Measurements from ENCODE around the gene CELA3B. TPM values are rescaled to one million over a fixed set of nuclear protein-coding genes. Genes with fewer than 3 reads are reported as not detected.
"Not testable (repeated sequence)": the region's sequence is repeated elsewhere in the genome, so short reads cannot be mapped to it uniquely, and the experiment has no call there.

CELA3B gene
- total RNA-seq, 2 experiments from 2014 or later, result not detected

DNA sequence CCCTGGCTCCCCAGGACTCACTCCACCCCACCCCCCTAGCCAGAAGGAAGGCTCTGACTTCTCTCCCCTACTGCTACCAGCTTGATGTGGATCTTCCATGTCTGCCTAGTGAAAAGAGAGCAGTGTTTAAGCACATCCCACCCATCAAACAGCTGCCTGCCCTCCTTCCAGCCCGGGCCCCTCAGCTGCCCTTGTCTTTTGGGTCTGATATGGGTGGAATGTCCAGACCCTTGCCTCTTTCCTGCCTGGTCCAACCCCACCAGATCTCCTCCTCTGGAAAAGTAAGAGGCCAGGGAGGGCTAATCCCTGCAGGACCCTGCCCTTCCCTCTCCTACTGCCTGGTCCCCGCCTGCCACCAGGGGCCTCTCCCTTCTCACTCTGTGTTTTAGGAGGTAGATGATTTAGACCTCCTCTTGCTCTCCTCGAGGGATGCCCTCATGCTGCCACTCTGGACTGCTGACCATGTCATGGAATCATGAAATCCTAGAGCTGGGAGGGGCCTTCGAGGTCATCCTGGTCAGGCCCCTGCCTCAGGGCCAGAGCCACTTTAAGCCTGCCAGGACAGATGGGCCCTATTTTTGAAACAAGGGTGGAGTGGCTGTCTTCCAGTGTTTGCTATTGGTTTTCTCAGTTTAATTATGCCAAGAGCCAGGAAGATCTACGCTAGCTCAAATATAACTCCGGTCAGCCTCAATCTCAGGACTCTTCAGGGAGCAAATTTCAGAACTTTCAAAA is 23.9 kb upstream of the CELA3B start:
- intact Hi-C loops (cut with micrococcal nuclease), result no loop called here
- Mint-ChIP-seq H3K4me1 (ENCODE audit: low read depth) (peaks cover 22% of the 10 kb centered on the region), H3K27me3 (ENCODE audit: low read depth) (no peaks in the 10 kb centered on the region), H3K9me3 (no peaks in the 10 kb centered on the region), H3K27ac (no peak overlapping the region), H3K4me3 (no peak overlapping the region), H3K36me3 (ENCODE audit: low read depth) (no peaks in the 10 kb centered on the region)
- CTCF ChIA-PET, result no interaction called here
- no peak for DNase-seq

DNA sequence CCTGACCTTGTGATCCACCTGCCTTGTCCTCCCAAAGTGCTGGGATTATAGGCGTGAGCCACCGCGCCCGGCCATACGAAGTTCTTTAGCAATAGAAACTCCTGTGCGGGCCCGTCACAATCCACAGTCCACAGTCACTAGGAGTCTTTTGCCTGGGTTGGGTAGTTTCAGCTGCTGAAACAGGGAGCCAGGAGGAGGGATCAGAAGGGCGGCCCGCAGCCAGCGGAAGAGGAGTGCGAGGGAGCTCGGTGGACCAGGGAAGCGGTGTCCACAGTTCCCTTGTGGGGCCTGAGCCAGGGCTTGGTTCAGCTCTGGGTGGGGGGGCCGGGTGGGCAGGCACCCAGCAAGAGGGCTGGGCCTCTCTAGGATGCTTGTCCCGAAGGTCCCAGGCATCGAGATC is 21.8 kb upstream of the CELA3B start:
- Mint-ChIP-seq H3K4me1 (ENCODE audit: low read depth) (peaks cover 29% of the 10 kb centered on the region), H3K27me3 (ENCODE audit: low read depth) (no peaks in the 10 kb centered on the region), H3K4me3 (no peak overlapping the region), H3K27ac (no peak overlapping the region), H3K9me3 (no peaks in the 10 kb centered on the region), H3K36me3 (ENCODE audit: low read depth) (no peaks in the 10 kb centered on the region)
- intact Hi-C loops (cut with micrococcal nuclease), result no loop called here
- no peak for DNase-seq
- CTCF ChIA-PET, result no interaction called here

DNA sequence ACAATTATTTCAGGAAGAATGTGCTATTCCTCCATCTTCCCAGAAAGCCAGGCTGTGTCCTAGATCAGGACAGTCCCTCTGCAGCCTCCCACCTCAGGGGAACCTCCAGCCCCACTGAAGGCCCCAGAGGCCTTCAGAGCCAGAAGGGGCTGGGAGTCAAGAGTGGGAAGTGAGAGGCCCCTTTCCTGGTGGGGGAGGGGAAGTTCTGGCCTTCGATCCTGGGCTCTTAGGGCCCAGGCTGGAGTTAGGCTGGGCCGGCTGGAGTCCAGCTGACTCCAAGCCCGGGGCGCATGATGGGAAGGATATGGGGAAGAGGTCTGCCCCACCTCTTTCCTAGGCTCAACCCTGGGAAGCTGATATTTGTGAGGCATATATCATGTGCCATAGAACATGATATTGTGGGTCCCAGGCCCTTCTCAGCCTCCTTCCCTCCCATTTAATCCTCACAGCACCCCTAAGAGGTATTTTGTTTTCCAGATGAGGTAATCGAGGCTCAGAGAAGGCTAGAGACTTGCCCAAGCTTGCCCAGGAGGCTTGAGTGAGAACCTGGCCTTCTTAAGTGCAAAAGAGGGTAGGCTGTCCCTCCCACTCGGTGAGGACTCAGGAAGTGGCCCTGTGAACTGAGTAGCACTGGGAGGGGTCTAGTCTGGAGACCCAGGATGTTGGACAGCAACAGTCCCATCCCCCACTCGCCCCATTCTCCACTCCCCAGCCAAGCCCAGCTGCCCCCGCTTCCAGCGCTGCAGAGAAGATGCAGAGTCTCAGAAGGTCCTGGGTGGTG is 21.1 kb upstream of the CELA3B start:
- no peaks in the 10 kb centered on the region for H3K27me3 Mint-ChIP-seq (ENCODE audit: low read depth)
- peaks cover 29% of the 10 kb centered on the region for H3K4me1 Mint-ChIP-seq (ENCODE audit: low read depth)
- H3K27ac Mint-ChIP-seq, result peak overlapping the region; percentile 86
- no peak overlapping the region for H3K4me3 Mint-ChIP-seq
- no peaks in the 10 kb centered on the region for H3K36me3 Mint-ChIP-seq (ENCODE audit: low read depth)
- CTCF ChIA-PET, result interaction anchor here (1.3 kb wide), 1 partner anchor 7 kb away, joined by 4 read pairs; no protein-coding TSS in a partner anchor
- H3K9me3 Mint-ChIP-seq, result no peaks in the 10 kb centered on the region
- intact Hi-C loops (cut with micrococcal nuclease), result loop anchor here (2.0 kb wide), 2 partner anchors 19 to 173 kb away; partner anchors contain the start of genes HSPG2 and USP48
- peak; percentile 24 for DNase-seq

DNA sequence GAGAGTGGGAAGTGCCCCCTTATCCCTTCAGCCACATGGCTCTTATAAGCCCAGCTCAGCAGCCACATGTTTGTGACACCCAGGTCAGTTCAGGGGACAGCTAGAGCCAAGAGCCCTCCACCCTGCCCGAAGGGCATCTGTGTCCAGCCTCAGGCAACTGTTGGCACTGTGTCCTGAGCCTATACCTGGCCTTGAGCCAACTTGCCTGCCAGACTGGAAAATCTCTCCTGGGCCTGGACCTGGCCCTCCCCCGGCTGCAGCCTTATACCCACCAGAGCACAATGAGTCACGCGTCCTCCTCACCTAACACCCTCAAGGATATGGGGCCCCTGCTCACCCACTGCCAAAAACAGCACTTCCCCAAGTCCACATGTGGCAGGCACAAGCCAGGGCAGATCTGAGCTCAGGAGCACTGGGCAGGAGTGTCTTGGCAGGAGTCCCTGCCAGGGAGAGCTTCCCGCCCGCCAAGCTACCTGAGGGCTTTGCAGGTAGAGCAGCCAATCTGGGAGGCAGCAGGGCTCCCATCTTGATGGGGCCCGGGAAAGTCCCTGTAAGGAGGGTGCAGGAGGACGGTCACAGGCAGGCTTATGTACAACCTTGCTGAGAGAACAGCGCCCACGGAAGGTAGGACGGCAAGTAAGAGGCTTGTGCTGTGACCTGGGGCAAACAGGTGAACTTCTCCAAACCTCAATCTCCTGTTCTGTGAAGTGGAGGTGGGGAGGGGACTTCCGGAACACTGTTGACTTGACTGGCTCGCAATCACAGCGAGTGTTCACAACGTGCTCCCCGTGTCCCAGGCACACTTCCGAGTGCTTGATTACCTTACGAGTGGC is 19.9 kb upstream of the CELA3B start:
- H3K27me3 Mint-ChIP-seq (ENCODE audit: low read depth), result no peaks in the 10 kb centered on the region
- CTCF ChIA-PET, result interaction anchor here (0.6 to 1.3 kb wide), 5 partner anchors 9 to 243 kb away, joined by 3 to 5 read pairs (median 3); partner anchors contain the start of gene USP48
- intact Hi-C loops (cut with micrococcal nuclease), result loop anchor here (2.0 kb wide), 2 partner anchors 20 to 174 kb away; partner anchors contain the start of genes HSPG2 and USP48
- DNase-seq, result peak; percentile 69
- peaks cover 29% of the 10 kb centered on the region for H3K4me1 Mint-ChIP-seq (ENCODE audit: low read depth)
- H3K9me3 Mint-ChIP-seq, result no peaks in the 10 kb centered on the region
- peak overlapping the region; percentile 55 for H3K4me3 Mint-ChIP-seq
- no peaks in the 10 kb centered on the region for H3K36me3 Mint-ChIP-seq (ENCODE audit: low read depth)
- peak overlapping the region; percentile 86 for H3K27ac Mint-ChIP-seq

DNA sequence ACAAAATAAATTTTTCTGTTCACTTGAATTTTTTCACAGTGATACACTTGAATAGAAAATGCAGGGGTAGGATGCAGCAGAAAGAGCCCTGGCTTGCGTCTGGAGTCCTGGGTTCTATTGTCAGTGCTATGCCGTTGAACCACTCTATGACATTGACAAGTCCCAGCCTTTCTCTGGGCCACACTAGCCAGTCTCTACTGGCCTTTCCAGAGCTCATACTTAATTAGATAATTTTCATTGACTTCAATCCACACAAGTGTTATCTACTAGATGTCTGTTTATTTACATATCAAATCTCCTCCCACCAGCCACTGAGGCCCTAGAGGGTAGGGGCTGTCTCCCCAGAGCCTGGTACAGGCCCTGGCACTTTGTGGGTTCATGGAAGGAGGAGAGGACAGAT is 15.5 kb upstream of the CELA3B start:
- CTCF ChIA-PET, result no interaction called here
- no peak for DNase-seq
- intact Hi-C loops (cut with micrococcal nuclease), result loop anchor here (5.0 to 10.0 kb wide), 2 partner anchors 304 to 447 kb away; no protein-coding TSS in a partner anchor
- H3K9me3 Mint-ChIP-seq, result no peaks in the 10 kb centered on the region
- peaks cover 26% of the 10 kb centered on the region for H3K4me1 Mint-ChIP-seq (ENCODE audit: low read depth)
- H3K36me3 Mint-ChIP-seq (ENCODE audit: low read depth), result no peaks in the 10 kb centered on the region
- no peak overlapping the region for H3K4me3 Mint-ChIP-seq
- H3K27ac Mint-ChIP-seq, result no peak overlapping the region
- no peaks in the 10 kb centered on the region for H3K27me3 Mint-ChIP-seq (ENCODE audit: low read depth)

DNA sequence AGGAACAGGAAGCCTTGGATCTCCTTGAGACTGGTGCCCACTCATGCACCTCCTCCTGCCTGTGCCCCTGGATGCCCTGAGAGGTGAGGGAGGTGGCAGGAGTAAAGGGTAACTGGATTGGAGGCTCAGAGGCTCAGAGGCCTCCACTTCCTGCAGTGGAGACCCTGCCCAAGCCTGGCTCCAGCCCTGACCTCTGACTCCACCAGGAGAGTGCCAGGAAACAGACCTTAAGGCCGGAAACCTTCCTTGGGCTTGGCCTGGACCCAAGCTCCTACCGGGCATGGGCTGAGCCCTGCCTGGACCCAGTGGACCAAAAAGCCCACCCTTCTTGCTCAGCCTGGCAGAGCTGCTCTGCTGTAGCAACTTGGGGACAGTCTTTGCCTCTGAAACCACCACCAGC is 15.0 kb upstream of the CELA3B start:
- intact Hi-C loops (cut with micrococcal nuclease), result loop anchor here (5.0 to 10.0 kb wide), 2 partner anchors 304 to 447 kb away; no protein-coding TSS in a partner anchor
- Mint-ChIP-seq H3K27ac (no peak overlapping the region), H3K4me1 (ENCODE audit: low read depth) (peaks cover 21% of the 10 kb centered on the region), H3K9me3 (no peaks in the 10 kb centered on the region), H3K27me3 (ENCODE audit: low read depth) (no peaks in the 10 kb centered on the region), H3K36me3 (ENCODE audit: low read depth) (no peaks in the 10 kb centered on the region), H3K4me3 (no peak overlapping the region)
- CTCF ChIA-PET, result no interaction called here
- DNase-seq, result no peak

DNA sequence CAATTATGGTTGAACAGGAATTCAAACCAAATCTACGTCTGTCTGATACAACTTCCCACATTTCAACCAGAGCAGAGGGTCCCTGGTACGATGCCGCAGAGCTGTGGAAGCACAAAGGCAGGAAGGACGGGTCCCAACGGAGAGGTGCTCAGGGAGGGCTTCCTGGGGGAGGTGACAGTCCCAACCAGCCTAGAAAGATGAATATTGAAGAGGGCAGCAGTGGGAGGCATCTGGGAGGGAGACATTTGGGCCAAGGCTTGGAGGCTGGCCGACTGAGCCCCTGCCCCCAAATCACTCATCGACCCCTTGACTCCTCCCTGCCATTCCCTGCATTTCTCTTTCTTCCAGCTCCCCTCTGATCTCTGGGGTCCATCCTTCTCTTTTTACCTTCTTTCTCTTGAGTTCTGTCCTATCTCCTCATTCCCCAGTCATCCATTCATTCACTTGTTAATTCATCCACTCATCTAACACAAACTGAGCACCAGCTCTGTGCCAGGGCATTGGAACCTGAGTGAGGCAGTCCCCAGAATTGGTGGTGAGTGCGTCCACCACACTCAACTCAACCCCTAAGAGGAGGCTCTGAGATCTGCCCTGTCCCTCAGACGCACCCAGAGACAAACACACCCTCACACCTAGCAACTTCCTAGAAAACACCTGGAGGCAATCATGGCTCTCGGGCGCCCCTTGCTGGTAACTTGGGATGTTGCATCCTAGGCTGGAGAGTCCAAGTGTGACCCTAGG is 13.2 kb upstream of the CELA3B start:
- Mint-ChIP-seq H3K36me3 (ENCODE audit: low read depth) (no peaks in the 10 kb centered on the region), H3K4me3 (no peak overlapping the region), H3K27me3 (ENCODE audit: low read depth) (no peaks in the 10 kb centered on the region), H3K9me3 (no peaks in the 10 kb centered on the region), H3K27ac (peak overlapping the region; percentile 11), H3K4me1 (ENCODE audit: low read depth) (peaks cover 3% of the 10 kb centered on the region)
- intact Hi-C loops (cut with micrococcal nuclease), result loop anchor here (2.0 to 10.0 kb wide), 3 partner anchors 181 to 449 kb away; partner anchors contain the start of gene USP48
- CTCF ChIA-PET, result interaction anchor here (0.5 to 1.1 kb wide), 9 partner anchors 12 to 1404 kb away, joined by 3 to 6 read pairs (median 4); no protein-coding TSS in a partner anchor
- DNase-seq, result peak; percentile 94

DNA sequence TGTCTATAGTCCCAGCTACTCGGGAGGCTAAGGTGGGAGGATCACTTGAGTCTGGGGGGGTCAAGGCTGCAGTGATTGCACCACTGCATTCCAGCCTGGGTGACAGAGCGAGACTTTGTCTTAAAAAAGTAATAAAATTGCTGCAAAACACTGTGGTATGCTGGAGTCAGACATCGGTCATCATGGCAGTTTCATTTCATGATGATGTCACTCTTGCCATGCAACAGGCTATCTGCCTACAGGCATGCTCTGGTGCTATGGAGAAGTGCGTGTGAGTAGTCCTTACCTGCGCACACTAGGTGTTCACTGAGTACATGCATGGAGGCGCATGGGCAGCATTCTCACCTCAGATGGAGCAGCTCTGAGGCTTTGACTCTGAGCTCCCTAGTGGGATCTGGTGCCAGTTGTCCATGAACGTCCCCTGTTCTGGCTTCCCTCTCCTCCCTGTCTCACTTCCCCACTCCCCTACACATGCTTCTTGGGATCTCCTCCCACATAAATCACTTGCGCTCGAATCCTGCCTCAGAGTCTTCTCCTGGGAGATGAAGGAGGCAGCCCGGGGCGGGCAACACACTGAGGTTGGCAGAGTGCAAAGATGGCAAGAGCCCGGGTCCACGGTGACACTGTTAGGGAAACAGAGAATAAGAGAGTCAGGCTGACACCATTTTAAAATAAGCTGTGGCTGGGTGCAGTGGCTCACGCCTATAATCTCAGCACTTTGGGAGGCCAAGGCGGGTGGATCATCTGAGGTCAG is 10.4 kb upstream of the CELA3B start:
- CTCF ChIA-PET, result interaction anchor here (0.7 to 0.8 kb wide), 4 partner anchors 11 to 72 kb away, joined by 3 to 4 read pairs (median 4); no protein-coding TSS in a partner anchor
- intact Hi-C loops (cut with micrococcal nuclease), result loop anchor here (10.0 kb wide), 1 partner anchor 452 kb away; no protein-coding TSS in a partner anchor
- H3K9me3 Mint-ChIP-seq, result no peaks in the 10 kb centered on the region
- peaks cover 3% of the 10 kb centered on the region for H3K4me1 Mint-ChIP-seq (ENCODE audit: low read depth)
- no peaks in the 10 kb centered on the region for H3K36me3 Mint-ChIP-seq (ENCODE audit: low read depth)
- H3K27ac Mint-ChIP-seq, result no peak overlapping the region
- H3K27me3 Mint-ChIP-seq (ENCODE audit: low read depth), result no peaks in the 10 kb centered on the region
- no peak overlapping the region for H3K4me3 Mint-ChIP-seq
- no peak for DNase-seq

DNA sequence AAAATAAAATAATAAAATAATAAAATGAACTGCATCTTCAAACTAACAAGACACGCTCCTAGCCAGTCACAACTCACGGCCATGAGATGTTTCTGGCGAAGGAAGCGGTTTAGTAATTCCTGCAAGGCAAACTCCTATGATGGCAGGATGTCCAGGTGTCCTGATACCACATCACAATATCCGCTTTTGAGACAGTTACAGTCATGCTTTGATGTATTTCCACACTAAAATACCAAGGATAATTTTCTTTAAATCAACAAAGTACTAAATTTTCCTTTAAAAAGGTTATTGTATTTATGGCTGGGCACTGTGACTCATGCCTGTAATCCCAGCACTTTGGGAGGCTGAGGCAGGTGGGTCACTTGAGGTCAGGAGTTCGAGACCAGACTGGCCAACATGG is 9.6 kb upstream of the CELA3B start:
- H3K27ac Mint-ChIP-seq; H3K9me3 Mint-ChIP-seq; CTCF ChIA-PET; DNase-seq; H3K4me1 Mint-ChIP-seq (ENCODE audit: low read depth); H3K27me3 Mint-ChIP-seq (ENCODE audit: low read depth); H3K36me3 Mint-ChIP-seq (ENCODE audit: low read depth); H3K4me3 Mint-ChIP-seq: not testable (repeated sequence)
- intact Hi-C loops (cut with micrococcal nuclease), result loop anchor here (10.0 kb wide), 1 partner anchor 452 kb away; no protein-coding TSS in a partner anchor

DNA sequence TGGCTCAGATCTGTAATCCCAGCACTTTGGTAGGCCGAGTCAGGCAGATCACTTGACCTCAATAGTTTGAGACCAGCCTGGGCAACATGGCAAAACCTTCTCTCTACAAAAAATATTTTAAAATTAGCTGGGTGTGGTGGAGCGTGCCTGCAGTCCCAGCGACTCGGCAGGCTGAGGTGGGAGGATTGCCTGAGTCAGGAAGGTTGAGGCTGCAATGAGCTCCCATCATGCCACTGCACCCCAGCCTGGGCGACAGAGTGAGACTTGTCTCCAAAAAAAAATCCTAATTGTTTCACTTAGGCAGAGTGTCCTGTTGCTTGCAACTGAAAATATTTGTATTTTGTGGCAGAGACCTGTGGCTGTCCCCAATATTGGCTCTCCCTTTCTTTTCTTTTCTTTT is 7.8 kb upstream of the CELA3B start:
- H3K9me3 Mint-ChIP-seq; H3K4me3 Mint-ChIP-seq; H3K4me1 Mint-ChIP-seq (ENCODE audit: low read depth); H3K27me3 Mint-ChIP-seq (ENCODE audit: low read depth); DNase-seq; H3K36me3 Mint-ChIP-seq (ENCODE audit: low read depth); CTCF ChIA-PET; H3K27ac Mint-ChIP-seq: not testable (repeated sequence)
- intact Hi-C loops (cut with micrococcal nuclease), result loop anchor here (10.0 kb wide), 1 partner anchor 454 kb away; no protein-coding TSS in a partner anchor

DNA sequence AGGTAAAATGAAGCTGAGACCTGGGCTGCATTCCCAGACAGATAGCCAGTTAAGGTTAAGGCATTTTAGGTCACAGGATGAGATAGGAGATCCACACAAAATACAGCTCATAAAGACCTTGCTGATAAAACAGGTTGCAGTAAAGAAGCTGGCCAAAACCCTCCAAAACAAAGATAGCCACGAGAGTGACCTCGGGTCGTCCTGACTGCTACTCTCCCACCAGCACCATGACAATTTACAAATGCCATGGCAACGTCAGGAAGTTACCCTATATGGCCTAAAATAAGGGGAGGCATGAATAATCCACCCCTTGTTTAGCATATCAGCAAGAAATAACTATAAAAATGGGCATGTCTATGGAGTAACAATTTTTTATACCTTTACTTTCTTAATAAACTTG is 6.3 kb upstream of the CELA3B start:
- H3K27ac Mint-ChIP-seq; intact Hi-C loops (cut with micrococcal nuclease); H3K36me3 Mint-ChIP-seq (ENCODE audit: low read depth); H3K9me3 Mint-ChIP-seq; H3K27me3 Mint-ChIP-seq (ENCODE audit: low read depth); CTCF ChIA-PET; H3K4me3 Mint-ChIP-seq; DNase-seq; H3K4me1 Mint-ChIP-seq (ENCODE audit: low read depth): not testable (repeated sequence)

All from activated naive CD4-positive, alpha-beta T cell treated with anti-CD3 and anti-CD28 coated beads for 36 hours (primary cell).